Parathyroid adenoma (tissue), 2 donors: ENCODE measurements around the gene CNBD2.

ENCODE experiments used
- H2AFZ ChIP-seq: fragments of 300-600 bp; sonication (generic); one replicate; pipeline ENCODE4 v1.7.0; 2017; ENCODE audit warnings: antibody characterized with exemption, mild to moderate bottlenecking
- H3K27ac ChIP-seq: fragments of 300-600 bp; sonication (generic); one replicate; pipeline ENCODE4 v1.7.0; 2017
- H3K27me3 ChIP-seq: fragments of 300-600 bp; sonication (generic); one replicate; pipeline ENCODE4 v1.7.0; 2017; ENCODE audit warnings: low read length; ENCODE audit not compliant: control insufficient read depth, insufficient read depth
- H3K36me3 ChIP-seq: fragments of 300-600 bp; sonication (generic); one replicate; pipeline ENCODE4 v1.7.0; 2017; ENCODE audit warnings: low read length; ENCODE audit not compliant: control insufficient read depth, insufficient read depth
- H3K4me1 ChIP-seq: fragments of 300-600 bp; sonication (generic); one replicate; pipeline ENCODE4 v1.7.0; 2017; ENCODE audit warnings: control low read depth
- H3K4me2 ChIP-seq: fragments of 300-600 bp; sonication (generic); one replicate; pipeline ENCODE4 v1.7.0; 2017; ENCODE audit warnings: low read length
- H3K4me3 ChIP-seq: fragments of 300-600 bp; sonication (generic); one replicate; pipeline ENCODE4 v1.7.0; 2017; ENCODE audit warnings: low read depth, low read length
- H3K79me2 ChIP-seq: fragments of 300-600 bp; sonication (generic); one replicate; pipeline ENCODE4 v1.7.0; 2017; ENCODE audit warnings: control low read depth
- H3K9ac ChIP-seq: fragments of 300-600 bp; sonication (generic); one replicate; pipeline ENCODE4 v1.7.0; 2017; ENCODE audit warnings: mild to moderate bottlenecking
- H3K9me3 ChIP-seq: fragments of 300-600 bp; sonication (generic); one replicate; pipeline ENCODE4 v1.7.0; 2017; ENCODE audit warnings: low read length; ENCODE audit not compliant: control insufficient read depth
- CTCF ChIP-seq: fragments of 300-600 bp; sonication (generic); IDR thresholded peaks from one replicate; pipeline ENCODE4 v1.7.0; 2017; ENCODE audit warnings: antibody characterized with exemption, mild to moderate bottlenecking
- donor health status: primary hyperparathyroidism.

The CNBD2 gene

GRCh38 chr20:35967979-35968640, at the start of gene CNBD2:
TSS of gene CNBD2 (plus strand) at chr20:35968590. CDS start at chr20:35968763, 173 bp downstream.
- H3K4me1 ChIP-seq = no peaks in the 10 kb centered on the region
- no peaks in the 10 kb centered on the region for H3K36me3 ChIP-seq
- H3K9ac ChIP-seq = no peak within 1 kb of the TSS
- no peak within 1 kb of the TSS for H3K4me3 ChIP-seq
- no peak for TF ChIP-seq CTCF
- H3K4me2 ChIP-seq = no peak within 1 kb of the TSS
- H3K9me3 ChIP-seq = no peaks in the 10 kb centered on the region
- no peaks in the 10 kb centered on the region for H3K79me2 ChIP-seq
- H2AFZ ChIP-seq = no peak within 1 kb of the TSS
- H3K27ac ChIP-seq = no peak within 1 kb of the TSS
- H3K27me3 ChIP-seq = no peaks in the 10 kb centered on the region

- no peak overlapping the region for H3K27ac ChIP-seq
- TF ChIP-seq CTCF = no peak
- no peaks in the 10 kb centered on the region for H3K9me3 ChIP-seq
- no peaks in the 10 kb centered on the region for H3K27me3 ChIP-seq
- H3K9ac ChIP-seq = no peak overlapping the region
- H3K79me2 ChIP-seq = no peaks in the 10 kb centered on the region
- H3K4me2 ChIP-seq = no peak overlapping the region
- no peak overlapping the region for H2AFZ ChIP-seq
- H3K36me3 ChIP-seq = no peaks in the 10 kb centered on the region
- H3K4me3 ChIP-seq = no peak overlapping the region
- no peaks in the 10 kb centered on the region for H3K4me1 ChIP-seq
Measured at GRCh38 chr20:35920523-35920922, 47.9 kb upstream of the CNBD2 start.

- Histone ChIP-seq H3K27me3 (no peaks in the 10 kb centered on the region), H3K4me2 (no peak overlapping the region), H3K79me2 (peaks cover 13% of the 10 kb centered on the region), H3K9me3 (no peaks in the 10 kb centered on the region), H3K27ac (no peak overlapping the region), H3K4me3 (no peak overlapping the region), H3K4me1 (no peaks in the 10 kb centered on the region), H3K9ac (no peak overlapping the region), H3K36me3 (no peaks in the 10 kb centered on the region), H2AFZ (no peak overlapping the region)
- TF ChIP-seq CTCF = no peak
Measured at GRCh38 chr20:35929301-35929700, 39.1 kb upstream of the CNBD2 start.

- Histone ChIP-seq H3K9ac (no peak overlapping the region), H3K9me3 (no peaks in the 10 kb centered on the region), H3K4me3 (no peak overlapping the region), H2AFZ (no peak overlapping the region), H3K79me2 (no peaks in the 10 kb centered on the region), H3K4me1 (no peaks in the 10 kb centered on the region), H3K27ac (no peak overlapping the region), H3K27me3 (no peaks in the 10 kb centered on the region), H3K36me3 (no peaks in the 10 kb centered on the region), H3K4me2 (no peak overlapping the region)
- TF ChIP-seq CTCF = no peak
Measured at GRCh38 chr20:35934050-35934449, 34.3 kb upstream of the CNBD2 start.

- H3K4me1 ChIP-seq = no peaks in the 10 kb centered on the region
- H3K4me3 ChIP-seq = no peak overlapping the region
- no peaks in the 10 kb centered on the region for H3K9me3 ChIP-seq
- H3K36me3 ChIP-seq = no peaks in the 10 kb centered on the region
- no peak for TF ChIP-seq CTCF
- no peak overlapping the region for H3K4me2 ChIP-seq
- no peaks in the 10 kb centered on the region for H3K79me2 ChIP-seq
- no peak overlapping the region for H3K9ac ChIP-seq
- H2AFZ ChIP-seq = no peak overlapping the region
- H3K27me3 ChIP-seq = no peaks in the 10 kb centered on the region
- no peak overlapping the region for H3K27ac ChIP-seq
Measured at GRCh38 chr20:35939264-35939663, 29.1 kb upstream of the CNBD2 start.
